Testis (tissue), 2 donors: ENCODE data around the gene TBC1D21.

Experiments
- POLR2A ChIP-seq: fragments of 450-650 bp; IDR thresholded peaks from one replicate; pipeline ENCODE4 v1.6.1; 2017; ENCODE audit warnings: antibody characterized with exemption, mild to moderate bottlenecking, moderate library complexity
- TF ChIP-seq, protein P1 (sequence below), 3 experiments: fragments of 450-650 bp in 2 of 3; fragments of 200-600 bp in 1 of 3; sonication (generic) in 1 of 3; IDR thresholded peaks; one replicate each; pipeline ENCODE4 v1.5.1; 2016 to 2019; ENCODE audit warnings: antibody characterized with exemption in 3 of 3, mild to moderate bottlenecking in 2 of 3, moderate library complexity in 1 of 3

DNA sequence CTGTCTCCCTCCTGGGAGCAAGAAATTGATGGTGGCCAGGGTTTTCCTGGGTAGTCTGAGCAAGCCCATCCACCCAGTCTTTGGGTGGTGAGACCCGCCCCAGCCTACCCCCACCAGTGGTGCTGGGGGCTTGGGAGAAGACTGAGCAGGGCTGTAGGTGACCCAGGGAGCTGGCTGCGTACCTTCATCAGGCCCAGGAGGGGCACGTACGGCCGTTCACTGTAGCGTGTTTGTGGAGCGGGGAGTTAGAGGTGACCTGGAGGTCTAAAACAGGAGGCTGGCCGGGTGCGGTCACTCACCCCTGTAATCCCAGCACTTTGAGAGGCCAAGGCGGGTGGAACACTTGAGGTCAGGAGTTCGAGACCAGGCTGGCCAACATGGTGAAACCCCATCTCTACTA lies 64.4 kb downstream of the TBC1D21 start:
- TF ChIP-seq, protein P1, sequence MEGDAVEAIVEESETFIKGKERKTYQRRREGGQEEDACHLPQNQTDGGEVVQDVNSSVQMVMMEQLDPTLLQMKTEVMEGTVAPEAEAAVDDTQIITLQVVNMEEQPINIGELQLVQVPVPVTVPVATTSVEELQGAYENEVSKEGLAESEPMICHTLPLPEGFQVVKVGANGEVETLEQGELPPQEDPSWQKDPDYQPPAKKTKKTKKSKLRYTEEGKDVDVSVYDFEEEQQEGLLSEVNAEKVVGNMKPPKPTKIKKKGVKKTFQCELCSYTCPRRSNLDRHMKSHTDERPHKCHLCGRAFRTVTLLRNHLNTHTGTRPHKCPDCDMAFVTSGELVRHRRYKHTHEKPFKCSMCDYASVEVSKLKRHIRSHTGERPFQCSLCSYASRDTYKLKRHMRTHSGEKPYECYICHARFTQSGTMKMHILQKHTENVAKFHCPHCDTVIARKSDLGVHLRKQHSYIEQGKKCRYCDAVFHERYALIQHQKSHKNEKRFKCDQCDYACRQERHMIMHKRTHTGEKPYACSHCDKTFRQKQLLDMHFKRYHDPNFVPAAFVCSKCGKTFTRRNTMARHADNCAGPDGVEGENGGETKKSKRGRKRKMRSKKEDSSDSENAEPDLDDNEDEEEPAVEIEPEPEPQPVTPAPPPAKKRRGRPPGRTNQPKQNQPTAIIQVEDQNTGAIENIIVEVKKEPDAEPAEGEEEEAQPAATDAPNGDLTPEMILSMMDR (IDR thresholded peaks at IDR 0.05) = no peak
- no peak for TF ChIP-seq POLR2A
